Measurements from ENCODE around the gene EDRF1. TPM values are rescaled to one million over a fixed set of nuclear protein-coding genes. Genes with fewer than 3 reads are reported as not detected.

EDRF1 gene
- polyA plus RNA-seq, 1 donor (not counting 4 experiments of a cell fraction or from before 2014, with no cell fraction given), result 20.4 TPM

DNA sequence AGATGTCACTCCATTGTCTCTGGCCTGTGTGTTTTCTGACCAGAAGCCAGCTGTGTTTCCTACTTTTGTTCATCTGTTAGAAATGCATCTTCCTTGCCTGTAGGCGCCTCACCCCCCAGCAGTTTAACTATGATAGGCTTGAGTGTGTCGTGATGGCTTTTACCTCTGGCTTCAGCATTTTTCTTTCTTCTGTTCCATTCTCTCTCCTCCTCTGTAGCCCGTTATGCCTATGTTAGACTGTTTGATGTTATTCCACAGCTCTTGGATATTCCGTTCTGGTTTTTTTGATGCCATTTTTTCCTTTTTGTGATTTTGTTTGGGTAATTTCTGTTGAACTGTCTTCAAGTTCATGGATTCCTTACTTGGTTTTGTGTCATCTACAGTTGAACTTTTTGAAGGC, 38.2 kb downstream of the EDRF1 start:
- DNase-seq (ENCODE audit: low read depth, low spot score) (no peak), FAIRE-seq (no peak)
- H3K4me3 ChIP-seq (ENCODE audit: control insufficient read depth in 2 of 3, extremely low read depth in 1 of 3, insufficient read depth in 2 of 3, low read depth in 1 of 3, low read length in 3 of 3), result no peak overlapping the region
- no peak overlapping the region for H3K27ac ChIP-seq (ENCODE audit: control insufficient read depth, insufficient read depth, low read length)
- no peaks in the 10 kb centered on the region for H4K20me1 ChIP-seq (ENCODE audit: control insufficient read depth, extremely low read depth, insufficient read depth, low read length)
- H3K36me3 ChIP-seq (ENCODE audit: control insufficient read depth in 2 of 2, extremely low read depth in 1 of 2, insufficient read depth in 2 of 2, low read length in 2 of 2), result peaks cover 19 to 21% of the 10 kb centered on the region in 2 experiments
- H2AFZ ChIP-seq (ENCODE audit: control insufficient read depth, low read length), result no peak overlapping the region
- dilution Hi-C loops (cut with MboI; ENCODE audit: extremely low pct_ligation_motif_present, low sequenced_read_pairs), result no loop called here
- H3K4me2 ChIP-seq (ENCODE audit: control insufficient read depth, extremely low read depth, insufficient read depth, low read depth, low read length), result no peak overlapping the region
- no peak overlapping the region for H3K9ac ChIP-seq (ENCODE audit: control insufficient read depth, extremely low read depth, insufficient read depth, low read length)
- H3K79me2 ChIP-seq (ENCODE audit: control insufficient read depth, insufficient read depth, low read length), result no peaks in the 10 kb centered on the region
- H3K27me3 ChIP-seq (ENCODE audit: control insufficient read depth, extremely low read depth, insufficient read depth, low read length), result no peaks in the 10 kb centered on the region
- no peaks in the 10 kb centered on the region for H3K4me1 ChIP-seq (ENCODE audit: control insufficient read depth, extremely low read depth, insufficient read depth, low read length)
- no peaks in the 10 kb centered on the region for H3K9me3 ChIP-seq (ENCODE audit: control insufficient read depth, low read depth, low read length)
- TF ChIP-seq, protein P1, sequence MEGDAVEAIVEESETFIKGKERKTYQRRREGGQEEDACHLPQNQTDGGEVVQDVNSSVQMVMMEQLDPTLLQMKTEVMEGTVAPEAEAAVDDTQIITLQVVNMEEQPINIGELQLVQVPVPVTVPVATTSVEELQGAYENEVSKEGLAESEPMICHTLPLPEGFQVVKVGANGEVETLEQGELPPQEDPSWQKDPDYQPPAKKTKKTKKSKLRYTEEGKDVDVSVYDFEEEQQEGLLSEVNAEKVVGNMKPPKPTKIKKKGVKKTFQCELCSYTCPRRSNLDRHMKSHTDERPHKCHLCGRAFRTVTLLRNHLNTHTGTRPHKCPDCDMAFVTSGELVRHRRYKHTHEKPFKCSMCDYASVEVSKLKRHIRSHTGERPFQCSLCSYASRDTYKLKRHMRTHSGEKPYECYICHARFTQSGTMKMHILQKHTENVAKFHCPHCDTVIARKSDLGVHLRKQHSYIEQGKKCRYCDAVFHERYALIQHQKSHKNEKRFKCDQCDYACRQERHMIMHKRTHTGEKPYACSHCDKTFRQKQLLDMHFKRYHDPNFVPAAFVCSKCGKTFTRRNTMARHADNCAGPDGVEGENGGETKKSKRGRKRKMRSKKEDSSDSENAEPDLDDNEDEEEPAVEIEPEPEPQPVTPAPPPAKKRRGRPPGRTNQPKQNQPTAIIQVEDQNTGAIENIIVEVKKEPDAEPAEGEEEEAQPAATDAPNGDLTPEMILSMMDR (optimal IDR thresholded peaks at IDR 0.05 in 1 of 3, IDR thresholded peaks at IDR 0.05 in 1 of 3, conservative IDR thresholded peaks at IDR 0.05 in 1 of 3; ENCODE audit: extremely low read depth in 1 of 3, insufficient read depth in 2 of 3, low read length in 3 of 3), result no peak
- TF ChIP-seq EZH2 (IDR thresholded peaks at IDR 0.05; ENCODE audit: low read length), result no peak
- H3K9me1 ChIP-seq (ENCODE audit: control insufficient read depth, extremely low read depth, insufficient read depth, low read length), result no peaks in the 10 kb centered on the region

- no peak overlapping the region for H3K9ac ChIP-seq (ENCODE audit: control insufficient read depth, extremely low read depth, insufficient read depth, low read length)
- H2AFZ ChIP-seq (ENCODE audit: control insufficient read depth, low read length), result no peak overlapping the region
- H3K4me2 ChIP-seq (ENCODE audit: control insufficient read depth, extremely low read depth, insufficient read depth, low read depth, low read length), result no peak overlapping the region
- no peaks in the 10 kb centered on the region for H3K9me3 ChIP-seq (ENCODE audit: control insufficient read depth, low read depth, low read length)
- no peak overlapping the region for H3K27ac ChIP-seq (ENCODE audit: control insufficient read depth, insufficient read depth, low read length)
- TF ChIP-seq, protein P1 (optimal IDR thresholded peaks at IDR 0.05 in 1 of 3, IDR thresholded peaks at IDR 0.05 in 1 of 3, conservative IDR thresholded peaks at IDR 0.05 in 1 of 3; ENCODE audit: extremely low read depth in 1 of 3, insufficient read depth in 2 of 3, low read length in 3 of 3), result no peak
- no peak for TF ChIP-seq EZH2 (IDR thresholded peaks at IDR 0.05; ENCODE audit: low read length)
- H3K4me3 ChIP-seq (ENCODE audit: control insufficient read depth in 2 of 3, extremely low read depth in 1 of 3, insufficient read depth in 2 of 3, low read depth in 1 of 3, low read length in 3 of 3), result no peak overlapping the region
- FAIRE-seq, result no peak
- no peaks in the 10 kb centered on the region for H3K9me1 ChIP-seq (ENCODE audit: control insufficient read depth, extremely low read depth, insufficient read depth, low read length)
- dilution Hi-C loops (cut with MboI; ENCODE audit: extremely low pct_ligation_motif_present, low sequenced_read_pairs), result no loop called here
- no peak for DNase-seq (ENCODE audit: low read depth, low spot score)
- no peaks in the 10 kb centered on the region for H3K27me3 ChIP-seq (ENCODE audit: control insufficient read depth, extremely low read depth, insufficient read depth, low read length)
- no peaks in the 10 kb centered on the region for H3K79me2 ChIP-seq (ENCODE audit: control insufficient read depth, insufficient read depth, low read length)
- H3K4me1 ChIP-seq (ENCODE audit: control insufficient read depth, extremely low read depth, insufficient read depth, low read length), result no peaks in the 10 kb centered on the region
- H4K20me1 ChIP-seq (ENCODE audit: control insufficient read depth, extremely low read depth, insufficient read depth, low read length), result no peaks in the 10 kb centered on the region
- H3K36me3 ChIP-seq (ENCODE audit: control insufficient read depth in 2 of 2, extremely low read depth in 1 of 2, insufficient read depth in 2 of 2, low read length in 2 of 2), result peaks cover 24 to 25% of the 10 kb centered on the region in 2 experiments
Observed at GRCh38 chr10:125761961-125762360, 42.5 kb downstream of the EDRF1 start.

All from keratinocyte (primary cell).